SH-SY5Y (cell line): ENCODE data around the gene LMAN2.

Experiments used
- GATA2 ChIP-seq: IDR thresholded peaks from 2 replicates; pipeline ENCODE4 v1.6.1; 2011; ENCODE audit warnings: mild to moderate bottlenecking, low read depth, low read length
- GATA3 ChIP-seq: IDR thresholded peaks from 2 replicates; pipeline ENCODE4 v1.6.1; 2011; ENCODE audit warnings: low read depth, mild to moderate bottlenecking, low read length, moderate library complexity

The LMAN2 gene

GRCh38 chr5:177304392-177305119 lies 46.9 kb downstream of the LMAN2 start:
- no peak for TF ChIP-seq GATA2

- TF ChIP-seq GATA2 (no peak), GATA3 (no peak)
Measured at GRCh38 chr5:177303925-177304391, 47.5 kb downstream of the LMAN2 start.

- no peak for TF ChIP-seq GATA2
- TF ChIP-seq GATA3 = no peak
Measured at GRCh38 chr5:177303121-177303924, 48.1 kb downstream of the LMAN2 start, which contains the start of the genes PRELID1 and RAB24. Gene PRELID1 (plus strand): TSS chr5:177303799. CDS start chr5:177303986, 187 bp downstream. Gene RAB24 (minus strand): TSS chr5:177303719. CDS start chr5:177303288, 431 bp downstream.

DNA sequence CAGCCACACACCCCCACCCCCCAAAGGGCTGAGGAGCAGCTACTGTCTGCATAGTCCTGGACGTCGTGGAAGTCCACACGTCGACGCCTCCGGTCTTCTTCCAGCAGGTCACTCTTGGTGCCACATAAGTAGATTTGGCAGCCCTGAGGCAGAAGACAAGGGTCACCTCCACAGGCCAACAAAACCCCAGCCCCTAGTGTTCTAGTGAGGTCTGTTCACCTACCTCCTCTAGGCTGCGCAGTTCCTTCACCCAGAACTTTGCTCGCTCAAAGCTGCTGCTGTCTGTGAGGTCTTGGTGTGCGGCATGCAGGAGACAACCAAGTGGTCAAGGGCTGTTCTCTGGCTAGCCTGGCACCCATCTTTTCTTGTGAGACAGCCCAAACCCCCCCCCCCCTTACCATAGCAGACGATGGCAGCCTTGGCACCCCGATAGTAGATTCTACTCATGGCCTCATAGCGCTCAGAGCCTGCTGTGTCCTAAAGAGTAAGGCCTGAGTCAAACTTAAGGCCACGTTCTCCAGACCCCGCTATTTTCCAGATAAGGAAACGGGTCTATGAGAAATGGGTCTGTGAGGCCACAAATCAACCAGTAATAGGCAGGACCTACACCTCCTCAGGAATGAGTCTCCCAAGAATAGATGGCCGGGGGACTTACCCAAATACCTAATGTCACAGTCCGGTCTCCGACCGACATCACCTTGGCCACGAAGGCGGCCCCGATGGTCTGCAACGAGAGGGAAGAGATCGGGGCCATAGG lies 48.9 kb downstream of the LMAN2 start:
- TF ChIP-seq GATA3 = no peak
- no peak for TF ChIP-seq GATA2

DNA sequence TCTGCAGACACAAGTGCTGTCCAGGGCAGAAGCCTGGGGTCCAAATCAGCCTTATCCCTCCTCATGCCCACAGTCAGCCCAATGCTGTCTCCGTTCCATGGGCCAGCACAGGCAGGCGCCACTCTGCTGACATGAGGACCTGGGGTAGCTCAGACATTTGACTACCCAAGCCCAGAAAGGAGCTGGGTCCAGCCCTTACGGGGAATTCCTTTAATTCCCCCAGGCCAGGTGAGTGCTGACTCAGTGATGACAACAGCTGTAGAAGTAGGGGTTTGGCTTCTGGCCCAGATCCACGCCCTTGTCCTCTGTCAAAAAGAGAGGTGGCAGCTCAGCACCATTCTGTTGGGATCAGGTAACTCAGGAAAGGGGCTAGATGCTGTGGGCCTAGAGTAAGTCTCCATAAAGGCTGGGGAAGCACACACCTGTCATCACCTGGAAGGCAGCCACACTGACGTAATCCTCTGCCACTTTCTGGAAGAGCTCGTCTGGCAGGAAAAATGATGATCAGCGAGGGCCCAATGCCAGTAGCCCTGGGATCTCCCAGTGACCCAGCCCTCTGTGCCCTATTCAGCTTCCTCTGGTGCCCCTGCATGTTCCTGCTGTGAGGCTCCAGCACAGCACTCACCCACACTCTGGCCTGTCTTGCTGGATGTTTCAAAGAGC lies 49.8 kb downstream of the LMAN2 start:
- TF ChIP-seq GATA2 (no peak), GATA3 (no peak)

DNA sequence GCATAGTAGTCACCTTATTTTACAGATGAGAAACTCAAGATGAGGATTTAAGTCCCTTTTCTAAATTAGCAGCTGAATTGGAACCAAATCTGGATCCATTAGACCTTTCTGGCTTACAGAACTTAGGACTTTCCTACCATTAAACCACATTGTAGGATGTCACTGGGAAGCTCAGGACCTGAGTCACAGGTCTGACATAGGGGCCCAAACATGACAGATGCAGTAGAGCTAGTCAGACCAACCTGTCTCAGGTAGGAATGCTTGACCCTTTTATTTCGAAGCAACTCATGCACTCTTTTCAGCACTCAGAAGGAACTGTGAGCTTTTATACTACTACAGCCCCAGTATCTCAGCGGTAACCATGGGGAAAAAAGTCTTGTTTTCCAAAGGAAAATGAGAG lies 50.5 kb downstream of the LMAN2 start:
- TF ChIP-seq GATA3 (no peak), GATA2 (no peak)

DNA sequence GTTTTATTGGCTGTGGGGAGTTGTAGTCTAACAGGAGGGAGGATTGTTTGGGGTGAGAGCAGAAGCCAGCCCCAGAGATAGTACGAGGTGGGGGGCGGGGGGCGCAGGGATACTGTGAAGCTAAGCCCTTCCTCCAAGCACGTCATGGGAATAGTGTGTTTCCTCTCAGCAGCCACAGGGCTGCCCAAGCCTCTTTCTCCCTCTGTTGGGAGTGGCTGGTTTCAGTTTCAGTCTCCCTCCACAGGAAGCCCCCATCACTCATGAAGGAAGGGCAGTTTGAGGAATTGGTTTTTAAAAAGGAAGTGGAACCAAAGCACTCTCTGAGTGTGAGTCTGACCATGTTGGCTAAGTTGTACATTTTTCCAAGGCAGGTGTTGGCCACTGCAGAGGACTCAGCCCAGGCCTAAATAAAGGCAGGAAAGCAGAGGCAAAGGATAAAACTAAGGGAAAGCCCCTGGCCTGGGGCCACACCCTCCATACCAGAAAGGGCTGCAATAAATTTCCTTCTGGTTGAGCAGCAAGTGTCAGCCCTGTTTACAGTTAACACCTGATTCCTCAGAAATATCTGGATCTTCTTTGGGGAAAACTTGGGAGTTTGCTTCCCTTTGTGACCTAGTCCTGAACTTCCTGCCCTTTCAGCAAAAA lies 51.1 kb downstream of the LMAN2 start:
- TF ChIP-seq GATA3 (no peak), GATA2 (no peak)

GRCh38 chr5:177299697-177300096 lies 51.8 kb downstream of the LMAN2 start:
- TF ChIP-seq GATA3 (no peak), GATA2 (no peak)

DNA sequence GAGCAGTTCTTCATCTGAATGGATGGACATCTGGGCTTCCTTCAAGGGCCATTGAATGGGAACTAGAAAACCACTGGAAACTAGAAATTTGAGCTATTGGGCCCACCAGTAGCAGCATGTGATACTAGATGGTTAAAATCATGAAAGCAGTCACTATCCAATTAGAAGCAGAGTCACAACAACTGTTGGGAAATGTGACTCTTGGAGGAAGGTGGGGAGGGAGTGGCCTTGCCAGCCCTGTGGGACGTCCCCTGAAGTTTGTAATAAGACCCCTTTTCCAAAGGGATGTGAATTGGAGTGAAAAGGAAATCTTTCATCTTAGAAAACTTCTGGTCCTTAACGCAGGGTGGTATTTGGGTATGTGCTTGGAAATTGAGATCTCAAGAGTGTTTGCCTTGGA lies 53.5 kb downstream of the LMAN2 start:
- TF ChIP-seq GATA3 (no peak), GATA2 (no peak)

DNA sequence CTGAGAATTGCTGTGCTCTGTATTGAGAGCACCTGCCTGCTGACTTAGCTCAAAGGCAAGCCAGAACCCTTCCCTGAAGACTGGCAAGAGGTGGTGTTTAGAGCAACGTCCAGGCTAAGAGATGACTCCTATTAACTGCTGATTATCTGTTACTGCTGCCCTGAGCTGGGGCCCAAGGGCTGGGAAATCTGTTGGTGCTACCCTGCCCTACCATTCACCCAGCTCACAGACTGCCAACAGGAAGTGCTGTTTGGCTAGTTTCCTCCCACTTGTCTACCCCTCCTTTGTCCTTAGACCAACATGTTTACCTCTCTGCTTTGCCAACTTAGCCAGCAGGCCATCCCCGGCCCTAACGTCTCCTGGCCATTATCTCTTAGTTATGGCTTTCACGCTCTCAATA lies 54.9 kb downstream of the LMAN2 start:
- TF ChIP-seq GATA3 (no peak), GATA2 (no peak)

- TF ChIP-seq GATA3 (no peak), GATA2 (no peak)
Measured at GRCh38 chr5:177295924-177296323, 55.5 kb downstream of the LMAN2 start.

DNA sequence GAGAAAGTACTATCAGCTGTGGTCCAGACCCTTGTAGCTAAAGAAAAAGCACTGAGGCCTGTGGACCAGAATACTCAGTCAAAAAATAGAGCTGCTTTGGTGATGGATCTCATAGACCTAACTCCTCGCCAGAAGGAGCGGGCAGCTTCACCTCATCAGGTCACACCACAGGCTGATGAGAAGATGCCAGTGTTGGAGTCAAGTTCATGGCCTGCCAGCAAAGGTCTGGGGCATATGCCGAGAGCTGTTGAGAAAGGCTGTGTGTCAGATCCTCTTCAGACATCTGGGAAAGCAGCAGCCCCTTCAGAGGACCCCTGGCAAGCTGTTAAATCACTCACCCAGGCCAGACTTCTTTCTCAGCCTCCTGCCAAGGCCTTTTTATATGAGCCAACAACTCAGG lies 56.8 kb downstream of the LMAN2 start:
- TF ChIP-seq GATA2 (no peak), GATA3 (no peak)

- no peak for TF ChIP-seq GATA2
- TF ChIP-seq GATA3 = no peak
Measured at GRCh38 chr5:177293819-177294581, 57.5 kb downstream of the LMAN2 start.
